NCI-H510A treated with DMSO at 0.1 percent for 48 hours (cell line): ENCODE data around the gene MAML3.

Experiments
- DNase-seq: peaks from one replicate; lab custom pipeline; 2025; lab: John Stamatoyannopoulos, UW

MAML3 gene

DNA sequence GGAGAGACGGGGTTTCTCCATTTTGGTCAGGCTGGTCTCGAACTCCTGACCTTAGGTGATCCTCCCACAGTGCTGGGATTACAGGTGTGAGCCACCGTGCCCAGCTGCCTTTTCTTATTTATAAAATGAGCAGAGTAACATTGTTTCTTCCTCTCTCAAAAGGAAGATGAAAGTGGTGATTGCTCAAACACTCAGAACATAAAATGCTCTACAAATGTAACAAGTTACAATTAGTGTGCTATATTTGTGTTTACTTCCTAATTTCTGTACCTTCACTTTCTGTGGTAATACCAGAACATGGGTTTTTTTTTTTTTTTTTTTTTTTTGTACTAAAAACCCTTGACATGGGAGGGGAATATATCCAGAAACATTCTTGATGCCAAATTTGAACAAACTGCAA, 290.5 kb downstream of the MAML3 start:
- DNase-seq: no peak

- DNase-seq: no peak
These were observed 292.5 kb downstream of the MAML3 start for GRCh38 chr4:139861471-139861870.

GRCh38 chr4:139860435-139861024, 293.5 kb downstream of the MAML3 start:
- DNase-seq: no peak

GRCh38 chr4:139859876-139860275, 294.1 kb downstream of the MAML3 start:
- DNase-seq: no peak

- no peak for DNase-seq
These were observed 295.4 kb downstream of the MAML3 start for GRCh38 chr4:139858436-139859205.

GRCh38 chr4:139857977-139858376, 296.0 kb downstream of the MAML3 start:
- DNase-seq: no peak

DNA sequence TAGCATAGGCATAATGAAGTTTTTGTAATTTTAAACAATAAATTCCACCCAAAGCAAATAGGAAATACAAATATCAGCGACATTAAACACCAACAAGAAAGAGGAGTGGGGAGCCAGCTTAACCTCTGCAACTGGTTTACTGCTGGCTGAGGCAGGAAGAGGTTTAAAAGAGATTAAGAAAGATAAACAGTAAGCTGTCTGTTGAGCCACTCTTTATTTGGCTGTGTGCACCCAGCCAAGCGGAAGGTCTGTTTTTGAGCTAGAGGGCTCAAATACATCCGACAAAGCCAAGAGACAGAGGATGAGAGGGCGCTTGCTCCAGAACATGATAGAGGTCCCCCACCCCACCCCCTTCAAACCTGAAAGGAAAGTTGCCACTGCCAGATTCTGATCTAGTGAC, 297.0 kb downstream of the MAML3 start:
- DNase-seq: peak; percentile 63

DNA sequence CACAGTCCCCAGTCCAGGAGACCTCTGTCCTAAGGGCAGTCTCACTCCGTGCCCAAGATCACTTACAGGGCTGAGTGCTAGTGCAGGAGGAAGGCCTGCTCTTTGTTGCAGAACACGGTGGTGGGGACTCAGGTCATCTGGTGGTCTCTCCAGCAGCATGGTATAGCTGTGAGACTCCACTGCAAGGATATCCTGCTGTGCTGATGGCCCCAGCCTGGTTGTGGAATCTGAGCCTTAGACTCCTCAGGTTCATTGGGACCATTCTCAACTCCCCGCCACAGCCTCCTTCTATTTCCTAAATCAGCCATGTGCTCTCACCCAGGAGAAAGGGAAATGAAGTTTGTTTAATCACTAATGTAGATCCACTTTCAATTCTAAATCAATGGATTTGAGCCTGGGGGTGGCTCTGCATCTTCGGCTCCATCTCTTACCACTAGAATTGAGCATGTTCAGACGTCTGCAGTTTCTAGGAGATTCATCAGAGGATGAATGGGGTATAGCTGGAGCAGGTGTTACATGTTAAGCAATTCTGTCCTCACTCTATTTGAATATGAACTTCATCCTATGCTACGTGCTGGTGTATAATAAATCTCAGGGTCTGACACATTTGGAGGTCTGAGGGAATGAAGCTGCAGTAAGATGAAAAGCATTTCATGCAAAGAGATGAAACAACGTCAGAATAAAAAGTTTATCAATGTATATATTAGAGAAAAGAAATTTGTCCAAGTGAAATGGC, 299.1 kb downstream of the MAML3 start:
- DNase-seq: peak; percentile 16

GRCh38 chr4:139853309-139853708, 300.7 kb downstream of the MAML3 start:
- peak; percentile 24 for DNase-seq

GRCh38 chr4:139852612-139853269, 301.2 kb downstream of the MAML3 start:
- no peak for DNase-seq

GRCh38 chr4:139851639-139852038, 302.3 kb downstream of the MAML3 start:
- peak; percentile 51 for DNase-seq

DNA sequence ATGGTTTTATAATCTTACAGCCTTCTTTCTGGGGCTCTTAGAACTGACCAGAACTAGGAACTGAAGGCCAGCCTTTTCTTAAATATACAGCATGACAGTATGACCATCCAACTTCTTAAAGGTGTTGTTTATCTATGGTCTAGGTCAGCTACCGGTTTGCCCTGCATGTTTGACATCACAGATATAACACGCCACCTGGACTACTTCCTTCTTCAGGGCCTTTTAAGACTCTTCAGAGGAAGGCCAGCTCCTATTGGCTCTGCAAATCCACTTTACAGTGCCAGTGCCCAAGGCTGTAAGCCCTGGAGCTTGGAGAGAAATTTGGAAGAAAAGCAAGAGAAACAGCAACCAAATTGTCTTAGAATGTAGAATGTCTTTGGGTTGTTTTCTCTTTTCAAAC, 302.9 kb downstream of the MAML3 start:
- peak; percentile 66 for DNase-seq

DNA sequence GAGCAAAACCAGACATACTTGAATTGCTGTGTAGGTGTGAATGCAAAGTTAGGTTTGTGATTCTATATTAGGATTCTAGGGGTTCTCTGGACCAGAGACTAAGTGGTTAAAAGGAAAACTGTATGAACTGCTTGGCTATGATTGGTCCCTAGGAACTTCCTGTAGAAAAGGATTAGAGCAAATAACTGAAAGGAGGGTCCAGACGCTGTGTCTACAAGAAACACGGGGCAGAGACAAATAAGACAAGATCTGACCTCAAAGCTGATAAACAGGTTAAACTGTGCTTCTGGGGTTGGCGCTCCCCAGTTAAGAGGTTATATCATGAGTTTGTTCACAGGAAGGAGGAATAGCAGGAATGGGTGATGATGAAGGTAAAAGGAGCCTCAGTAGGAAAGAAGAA, 304.8 kb downstream of the MAML3 start:
- DNase-seq: peak; percentile 62

DNA sequence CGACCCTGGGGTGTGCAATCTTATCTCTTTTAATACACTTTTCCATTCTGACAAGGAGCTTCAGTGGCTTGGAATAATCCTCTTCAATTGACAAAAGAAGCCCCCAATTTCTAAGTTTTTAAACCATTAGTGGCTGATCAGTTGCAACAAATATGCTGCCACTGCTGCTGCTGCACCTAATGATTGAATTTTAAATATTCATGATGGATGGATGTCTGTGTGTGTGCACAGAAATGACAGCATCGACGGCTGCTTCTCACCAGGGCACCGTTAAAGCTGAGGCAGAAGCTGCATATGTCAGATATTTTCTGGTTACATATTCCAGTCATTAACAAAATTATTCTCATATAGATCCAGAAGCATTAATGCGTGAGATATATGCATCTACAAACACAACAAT, 306.0 kb downstream of the MAML3 start:
- no peak for DNase-seq

DNA sequence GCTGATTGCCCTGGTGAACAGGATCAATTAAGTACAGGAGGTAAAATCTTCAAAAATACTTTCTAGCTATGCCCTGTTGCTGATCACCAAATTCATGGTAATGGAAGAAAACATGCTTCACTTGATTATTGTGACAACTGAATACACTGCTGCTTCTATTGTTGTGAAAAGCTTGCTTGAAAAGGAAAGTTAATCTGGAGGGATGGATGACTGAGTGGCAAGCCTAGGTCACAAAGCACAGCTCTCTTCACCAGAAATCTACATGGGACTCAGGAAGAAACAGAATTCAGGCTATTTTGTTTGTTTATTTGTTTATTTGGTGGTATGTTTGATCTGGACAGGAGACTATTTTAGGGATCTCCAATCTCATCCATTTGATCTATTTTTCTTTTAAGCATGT, 306.4 kb downstream of the MAML3 start:
- DNase-seq: no peak

- no peak for DNase-seq
These were observed 307.2 kb downstream of the MAML3 start for GRCh38 chr4:139846766-139847165.

DNA sequence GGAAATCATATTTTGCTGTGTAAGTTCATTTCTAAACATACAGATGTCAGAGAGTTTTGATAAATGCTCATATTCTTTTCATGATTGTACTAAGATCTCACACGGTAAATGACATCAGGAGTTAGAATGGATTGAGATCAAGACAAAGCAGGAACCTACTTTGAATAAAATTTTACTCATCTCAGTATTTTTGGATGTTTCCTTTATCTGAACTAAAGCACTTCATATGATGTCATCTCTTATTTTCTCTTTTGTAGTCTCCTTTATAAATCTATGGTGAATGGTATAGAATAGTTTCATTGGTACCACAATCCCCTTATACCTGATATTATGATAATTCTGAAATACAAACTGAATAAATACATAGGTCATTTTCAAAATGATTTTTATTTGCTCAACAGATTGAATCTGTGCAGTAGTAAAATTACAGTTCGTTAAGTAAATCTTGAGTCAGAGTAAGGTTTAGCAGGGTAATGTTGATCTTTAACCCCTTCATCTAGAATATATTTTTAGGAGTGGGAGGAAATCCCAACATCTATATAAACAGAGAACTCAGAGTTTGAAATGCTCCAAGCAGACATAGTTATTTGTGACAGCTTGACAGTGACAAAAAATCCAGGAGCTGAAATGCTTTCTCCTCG, 308.4 kb downstream of the MAML3 start:
- DNase-seq: no peak

DNA sequence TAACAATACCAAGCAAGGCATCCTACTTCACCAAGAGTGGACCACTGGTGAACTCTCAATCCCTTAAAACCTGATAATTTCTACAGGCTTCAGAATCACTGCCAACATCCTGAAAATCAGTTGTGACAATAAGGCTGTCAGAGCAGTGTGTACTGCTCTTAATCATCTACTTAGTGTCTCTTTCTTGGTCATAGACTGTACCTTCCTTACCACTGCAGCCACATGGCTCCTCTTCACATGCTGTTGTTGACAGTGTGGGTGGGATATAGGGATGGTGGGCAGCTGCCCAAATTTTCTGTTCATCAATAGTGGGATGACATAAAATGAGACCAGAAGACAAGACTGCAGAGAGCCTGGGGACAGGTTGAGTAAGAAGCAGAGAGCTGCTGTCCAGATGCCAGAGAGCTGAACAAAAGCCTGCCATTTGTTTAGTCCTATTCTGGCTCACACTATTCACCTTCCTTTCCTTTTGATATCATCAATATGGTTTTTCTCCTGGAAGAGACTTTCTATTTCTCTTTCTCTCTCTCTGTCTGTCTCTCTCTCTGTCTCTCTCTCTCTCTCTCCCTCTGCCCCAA, 309.4 kb downstream of the MAML3 start:
- no peak for DNase-seq

DNA sequence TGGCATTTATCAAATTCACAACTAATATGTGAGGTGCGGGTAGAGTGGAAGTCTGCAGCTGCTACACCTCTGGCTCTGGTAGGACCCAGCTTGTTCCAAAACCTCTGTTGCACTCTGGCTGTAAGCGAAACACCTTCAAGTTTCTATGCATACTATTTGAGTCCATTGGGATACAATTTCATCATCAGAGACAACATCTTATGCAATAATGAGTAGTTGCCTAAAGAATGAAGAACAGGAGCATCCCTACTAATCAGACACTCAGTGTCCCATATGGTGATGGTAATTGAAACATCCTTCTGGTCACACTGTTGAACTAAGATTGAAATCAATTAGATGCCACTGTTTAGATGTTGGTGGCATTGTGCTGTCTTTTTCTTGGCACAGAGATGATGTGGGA, 309.9 kb downstream of the MAML3 start:
- no peak for DNase-seq

DNA sequence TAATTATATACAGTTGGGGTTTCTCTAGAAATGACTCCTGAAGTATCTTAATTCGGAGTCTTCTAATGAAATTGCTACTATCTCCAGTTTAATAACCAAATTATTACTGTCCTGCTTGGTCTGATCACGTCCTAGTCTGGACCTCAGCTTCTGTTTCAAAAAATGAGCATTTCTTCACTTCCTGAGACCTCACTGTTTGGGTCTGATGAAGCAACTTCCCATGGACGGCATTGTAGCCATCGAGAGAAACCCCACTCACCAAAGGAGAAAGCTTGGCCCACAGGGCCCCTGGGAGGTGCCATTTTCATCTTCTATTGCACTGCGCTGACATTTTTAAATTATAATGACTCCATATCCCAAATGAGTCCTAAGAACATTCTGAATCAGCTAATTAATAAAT, 310.3 kb downstream of the MAML3 start:
- DNase-seq: no peak

DNA sequence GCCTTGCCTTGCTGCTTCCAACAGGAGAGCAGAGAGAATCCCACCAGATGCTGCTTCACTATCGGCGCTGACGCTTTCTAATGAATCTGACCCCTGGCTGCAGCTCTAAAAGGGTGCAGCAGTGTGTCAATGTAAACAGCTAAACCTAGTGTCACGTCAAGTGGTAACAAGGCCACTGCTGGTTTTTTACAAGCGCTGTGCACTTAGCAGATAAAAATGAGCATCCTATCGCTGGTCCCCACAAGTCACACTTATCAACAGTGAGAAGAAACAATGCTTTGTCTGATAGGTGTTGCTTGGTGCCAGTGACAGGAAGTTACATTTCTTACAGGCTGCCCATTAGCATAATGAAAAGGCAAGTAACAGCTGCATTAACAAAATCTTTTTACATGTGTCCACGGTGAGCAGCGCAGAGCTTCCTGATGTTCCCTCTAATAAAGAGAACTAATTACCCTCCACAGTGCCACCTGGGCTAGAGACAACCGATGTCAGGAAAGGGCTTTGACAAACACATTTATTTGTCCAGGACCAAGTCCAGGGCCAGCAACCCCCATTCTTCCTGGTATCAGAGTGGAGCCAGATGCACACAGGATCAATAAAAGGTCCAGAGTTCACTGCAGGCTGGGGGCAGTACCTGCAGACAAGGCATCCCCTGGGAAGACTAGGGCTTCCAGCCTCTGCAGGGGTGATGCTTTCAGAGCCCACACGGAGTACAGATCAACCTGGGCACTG, 312.4 kb downstream of the MAML3 start:
- peak; percentile 67 for DNase-seq
